NB4 (cell line): ENCODE measurements around the gene TRAPPC2L.

ENCODE experiments used
- CTCF ChIP-seq: IDR thresholded peaks from one replicate; pipeline ENCODE4 v1.5.1; 2012; ENCODE audit warnings: low read depth, low read length
- MAX ChIP-seq: IDR thresholded peaks from 2 replicates; pipeline ENCODE4 v1.6.1; 2011; ENCODE audit warnings: low read depth, low read length
- MYC ChIP-seq: IDR thresholded peaks from 2 replicates; pipeline ENCODE4 v1.6.1; 2011; ENCODE audit warnings: low read depth, low read length
- POLR2A ChIP-seq: IDR thresholded peaks from 2 replicates; pipeline ENCODE4 v1.6.1; 2011; ENCODE audit warnings: mild to moderate bottlenecking; ENCODE audit not compliant: insufficient read length; ENCODE audit errors: extremely low read depth

GRCh38 chr16:88883117-88883895 is 26.4 kb downstream of the TRAPPC2L start:
- TF ChIP-seq CTCF: no peak
- TF ChIP-seq MAX: no peak
- TF ChIP-seq POLR2A: no peak
- no peak for TF ChIP-seq MYC
